WTC11 (cell line): Measurements from ENCODE around the gene ZIC2.

Experiments
- ELF4 ChIP-seq: sonication (generic); formaldehyde crosslinking; IDR thresholded peaks from 2 replicates; pipeline ENCODE4 v1.8.1; 2022; ENCODE audit warnings: low read depth, mild to moderate bottlenecking, moderate library complexity, missing genetic modification reagents
- SP1 ChIP-seq: sonication (generic); formaldehyde crosslinking; conservative IDR thresholded peaks from 2 replicates; pipeline ENCODE4 v1.8.1; 2022; ENCODE audit warnings: missing genetic modification reagents
- TCF7 ChIP-seq: sonication (generic); formaldehyde crosslinking; IDR thresholded peaks from 2 replicates; pipeline ENCODE4 v1.8.0; 2022; ENCODE audit warnings: mild to moderate bottlenecking, low read depth, missing genetic modification reagents, moderate library complexity
- TF ChIP-seq, protein P1 (sequence below): fragments of 200-600 bp; IDR thresholded peaks from 2 replicates; pipeline ENCODE4 v1.8.0; 2022; ENCODE audit warnings: antibody characterized with exemption
- TF ChIP-seq, protein P2 (sequence below): sonication (generic); formaldehyde crosslinking; IDR thresholded peaks from 2 replicates; pipeline ENCODE4 v1.8.1; 2022; ENCODE audit warnings: low read depth, missing genetic modification reagents, borderline replicate concordance

DNA sequence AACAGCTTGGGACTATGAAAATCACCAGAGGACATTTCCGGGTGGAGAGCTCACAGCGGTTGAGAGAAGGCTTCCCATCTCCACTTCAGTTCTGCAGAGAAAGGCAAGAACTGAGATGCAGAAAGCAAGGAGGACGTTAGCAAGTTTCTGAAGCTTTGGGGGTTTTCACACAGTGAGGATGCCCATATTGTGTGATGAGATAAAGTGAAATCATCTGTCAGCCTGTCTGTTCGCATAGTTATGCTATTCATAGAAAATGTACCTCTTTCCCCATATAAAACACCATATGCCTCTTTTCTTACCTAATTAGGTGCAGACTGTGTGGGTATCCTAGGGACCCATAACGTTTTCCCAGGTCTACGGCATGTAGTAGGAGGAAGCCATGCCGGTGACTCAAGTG lies 37.5 kb upstream of the ZIC2 start:
- TF ChIP-seq, protein P1, sequence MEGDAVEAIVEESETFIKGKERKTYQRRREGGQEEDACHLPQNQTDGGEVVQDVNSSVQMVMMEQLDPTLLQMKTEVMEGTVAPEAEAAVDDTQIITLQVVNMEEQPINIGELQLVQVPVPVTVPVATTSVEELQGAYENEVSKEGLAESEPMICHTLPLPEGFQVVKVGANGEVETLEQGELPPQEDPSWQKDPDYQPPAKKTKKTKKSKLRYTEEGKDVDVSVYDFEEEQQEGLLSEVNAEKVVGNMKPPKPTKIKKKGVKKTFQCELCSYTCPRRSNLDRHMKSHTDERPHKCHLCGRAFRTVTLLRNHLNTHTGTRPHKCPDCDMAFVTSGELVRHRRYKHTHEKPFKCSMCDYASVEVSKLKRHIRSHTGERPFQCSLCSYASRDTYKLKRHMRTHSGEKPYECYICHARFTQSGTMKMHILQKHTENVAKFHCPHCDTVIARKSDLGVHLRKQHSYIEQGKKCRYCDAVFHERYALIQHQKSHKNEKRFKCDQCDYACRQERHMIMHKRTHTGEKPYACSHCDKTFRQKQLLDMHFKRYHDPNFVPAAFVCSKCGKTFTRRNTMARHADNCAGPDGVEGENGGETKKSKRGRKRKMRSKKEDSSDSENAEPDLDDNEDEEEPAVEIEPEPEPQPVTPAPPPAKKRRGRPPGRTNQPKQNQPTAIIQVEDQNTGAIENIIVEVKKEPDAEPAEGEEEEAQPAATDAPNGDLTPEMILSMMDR, result no peak
- no peak for TF ChIP-seq ELF4 (CRISPR knock-in tag)
- no peak for TF ChIP-seq SP1 (CRISPR knock-in tag)
- no peak for TF ChIP-seq TCF7 (CRISPR knock-in tag)
- TF ChIP-seq, protein P2, sequence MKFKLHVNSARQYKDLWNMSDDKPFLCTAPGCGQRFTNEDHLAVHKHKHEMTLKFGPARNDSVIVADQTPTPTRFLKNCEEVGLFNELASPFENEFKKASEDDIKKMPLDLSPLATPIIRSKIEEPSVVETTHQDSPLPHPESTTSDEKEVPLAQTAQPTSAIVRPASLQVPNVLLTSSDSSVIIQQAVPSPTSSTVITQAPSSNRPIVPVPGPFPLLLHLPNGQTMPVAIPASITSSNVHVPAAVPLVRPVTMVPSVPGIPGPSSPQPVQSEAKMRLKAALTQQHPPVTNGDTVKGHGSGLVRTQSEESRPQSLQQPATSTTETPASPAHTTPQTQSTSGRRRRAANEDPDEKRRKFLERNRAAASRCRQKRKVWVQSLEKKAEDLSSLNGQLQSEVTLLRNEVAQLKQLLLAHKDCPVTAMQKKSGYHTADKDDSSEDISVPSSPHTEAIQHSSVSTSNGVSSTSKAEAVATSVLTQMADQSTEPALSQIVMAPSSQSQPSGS, result no peak
